ENCODE results near the gene MYO1E. TPM values are rescaled to one million over a fixed set of nuclear protein-coding genes. Genes with fewer than 3 reads are reported as not detected.

The MYO1E gene
- total and polyA plus RNA-seq, 2 of the 4 experiments (the other 2 are of a cell fraction), result 13.4 to 37.3 TPM

DNA sequence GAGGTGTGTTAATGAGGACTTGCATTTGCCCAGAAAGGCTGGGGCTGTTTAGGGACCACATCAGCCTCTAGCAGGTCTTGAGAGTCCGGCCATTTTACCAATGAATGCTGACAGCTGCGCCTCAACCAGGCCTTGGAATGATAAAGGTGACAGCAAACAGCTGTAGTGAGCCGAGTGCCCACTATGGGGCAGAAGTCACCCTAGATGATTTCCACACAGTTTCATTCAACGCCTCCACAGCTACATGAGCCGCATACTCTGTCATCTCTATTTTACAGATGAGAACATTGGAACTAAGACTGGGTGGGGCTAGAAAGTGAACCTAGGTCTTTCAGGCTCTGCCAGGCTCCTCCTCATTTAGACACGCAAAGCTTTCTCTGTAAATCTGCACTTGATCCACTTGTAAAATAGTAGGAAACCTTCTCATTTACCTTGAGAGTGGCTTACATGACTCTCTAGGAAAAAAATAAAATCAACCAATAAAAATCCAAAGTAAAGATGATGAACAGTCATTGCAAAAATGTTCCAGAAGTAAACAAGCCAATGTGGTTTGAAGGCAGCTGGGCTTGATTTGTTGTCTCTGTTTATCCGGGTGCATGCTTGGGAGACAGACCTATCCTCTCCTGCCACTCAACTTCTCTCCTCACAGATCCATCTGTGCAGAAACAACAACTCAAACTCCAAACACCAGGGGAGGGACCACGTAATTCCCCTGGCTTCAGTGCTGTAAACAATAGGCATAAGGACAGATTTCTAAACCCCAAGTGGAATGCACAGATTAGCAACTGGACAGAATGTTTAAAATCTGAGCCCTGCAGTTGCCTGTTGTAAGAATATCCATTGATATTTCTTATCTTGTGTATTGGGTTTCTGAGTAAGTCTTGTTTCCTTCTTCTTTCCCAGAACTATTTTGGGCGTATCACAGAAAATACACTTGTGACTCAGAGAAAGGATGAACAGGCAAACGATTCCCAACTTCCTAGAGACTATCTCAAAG is 197.5 kb downstream of the MYO1E start:
- H3K4me1 ChIP-seq (ENCODE audit: control insufficient read depth, insufficient read depth, low read length), result peaks cover 12% of the 10 kb centered on the region
- peaks cover 20% of the 10 kb centered on the region for H3K36me3 ChIP-seq (ENCODE audit: control insufficient read depth, insufficient read depth, low read length)
- peak overlapping the region; percentile 53; the same call in 1 of the 2 replicates for H3K14ac ChIP-seq (replicated peaks; ENCODE audit: low read depth, low read length)
- peak overlapping the region; percentile 47 for H2AK9ac ChIP-seq (replicated peaks; ENCODE audit: low read depth, low read length, poor library complexity)
- H2BK120ac ChIP-seq (ENCODE audit: low read depth, low read length), result peak overlapping the region; percentile 84
- H4K8ac ChIP-seq (ENCODE audit: low read depth in 2 of 2, low read length in 2 of 2), result peak overlapping the region in 1 of 2 experiments; percentile 83; a peak in 1 of 4 replicates
- no peaks in the 10 kb centered on the region for H3K9me3 ChIP-seq (ENCODE audit: control insufficient read depth, insufficient read depth, low read length)
- POLR2A ChIA-PET (ENCODE audit: unreplicated experiment), result no interaction called here
- BruUV-seq (replicated peaks), result no TSS peak
- ATAC-seq (ENCODE audit: low read depth), result peak; percentile 84
- peak overlapping the region; percentile 55; the same call in 2 of the 3 replicates for H2BK15ac ChIP-seq (ENCODE audit: low read depth, low read length)
- peak overlapping the region; percentile 83; the same call in 1 of the 2 replicates for H2AK5ac ChIP-seq (ENCODE audit: low read depth, low read length)
- intact Hi-C loops (cut with micrococcal nuclease) (loop anchor here (1.0 to 5.0 kb wide), 2 partner anchors 47 to 197 kb away; partner anchors contain the start of gene MYO1E), in situ Hi-C loops (cut with MboI; ENCODE audit: low sequenced_read_pairs) (loop anchor here (10.0 kb wide), 1 partner anchor 200 kb away; the partner anchor contains the start of gene MYO1E), dilution Hi-C loops (cut with HindIII; ENCODE audit: low sequenced_read_pairs, unreplicated experiment) (no loop called here)
- peak overlapping the region; percentile 59; the same call in 1 of the 2 replicates for H3K27ac ChIP-seq (ENCODE audit: insufficient read depth, low read length)
- H3K79me1 ChIP-seq (ENCODE audit: low read depth in 1 of 2, low read length in 2 of 2), result peaks cover 0 to 10% of the 10 kb centered on the region in 2 experiments; a peak in 1 of 4 replicates
- H3K9ac ChIP-seq (ENCODE audit: low read depth, low read length), result no peak overlapping the region
- H4K20me1 ChIP-seq (ENCODE audit: insufficient read depth, low read length), result peaks cover 11% of the 10 kb centered on the region
- H3K9me1 ChIP-seq (ENCODE audit: insufficient read depth, low read length), result peaks cover 4% of the 10 kb centered on the region
- CTCF ChIA-PET, result interaction anchor here (0.6 to 1.9 kb wide), 6 partner anchors 25 to 318 kb away, joined by 3 to 6 read pairs (median 3); no protein-coding TSS in a partner anchor
- H2BK20ac ChIP-seq (ENCODE audit: low read depth, low read length), result peak overlapping the region; percentile 67
- peak overlapping the region; percentile 43; the same call in 1 of the 2 replicates for H4K5ac ChIP-seq (ENCODE audit: low read depth, low read length)
- peak overlapping the region; percentile 84 for H2BK5ac ChIP-seq (ENCODE audit: low read depth, low read length, poor library complexity, severe bottlenecking)
- peak; percentile 87 for DNase-seq
- peak overlapping the region; percentile 10; the same call in 1 of the 2 replicates for H3K23ac ChIP-seq (ENCODE audit: low read depth, low read length)
- 0 out of 2 replicates have a peak overlapping the region, but pooled peaks have one; percentile 21 for H3K18ac ChIP-seq (ENCODE audit: low read depth, low read length)
- H3K4ac ChIP-seq (ENCODE audit: low read depth, low read length), result peak overlapping the region; percentile 74
- H3K4me3 ChIP-seq (ENCODE audit: insufficient read depth, low read depth, low read length), result no peak overlapping the region
- H2AFZ ChIP-seq (replicated peaks; ENCODE audit: low read length, poor library complexity), result peak overlapping the region; percentile 60
- WGBS, 2 experiments (ENCODE audit: extremely low coverage in 2 of 2, insufficient read length in 1 of 2), result no CpG with 5 or more reads among the region's 10 CpGs
- peak overlapping the region; percentile 51 for H4K91ac ChIP-seq (ENCODE audit: insufficient read depth, low read depth, low read length)
- H3K27me3 ChIP-seq (ENCODE audit: control insufficient read depth, insufficient read depth, low read length), result no peaks in the 10 kb centered on the region
- peak overlapping the region; percentile 47; the same call in 1 of the 2 replicates for H3K4me2 ChIP-seq (ENCODE audit: low read depth, low read length)
- peak overlapping the region; percentile 43; the same call in 1 of the 2 replicates for H3K56ac ChIP-seq (ENCODE audit: extremely low read depth, insufficient read depth, low read length)
- TF ChIP-seq RFX5 (IDR thresholded peaks at IDR 0.05; ENCODE audit: low read depth, low read length) (no peak), CEBPB (IDR thresholded peaks at IDR 0.05; ENCODE audit: low read depth, low read length) (0 out of 2 replicates have a peak, but pooled peaks have one; percentile 44), MAFK (IDR thresholded peaks at IDR 0.05; ENCODE audit: low read depth, low read length) (no peak), SMC3 (IDR thresholded peaks at IDR 0.05; ENCODE audit: low read depth, low read length) (peak; percentile 55), CHD1 (IDR thresholded peaks at IDR 0.05; ENCODE audit: low read depth, low read length) (no peak), RCOR1 (IDR thresholded peaks at IDR 0.05; ENCODE audit: insufficient replicate concordance, low read length) (peak; percentile 17), RAD21 (IDR thresholded peaks at IDR 0.05; ENCODE audit: low read length) (peak; percentile 59), BHLHE40 (IDR thresholded peaks at IDR 0.05; ENCODE audit: low read depth, low read length) (no peak; the same call in 1 of the 2 replicates), NFE2L2 (IDR thresholded peaks at IDR 0.05; ENCODE audit: low read depth, low read length) (no peak), MXI1 (IDR thresholded peaks at IDR 0.05; ENCODE audit: borderline replicate concordance, low read depth, low read length) (no peak; the same call in 1 of the 2 replicates), POLR2A (IDR thresholded peaks at IDR 0.05; ENCODE audit: low read depth, low read length) (no peak), MAZ (IDR thresholded peaks at IDR 0.05; ENCODE audit: borderline replicate concordance, low read depth, low read length) (peak; percentile 56; the same call in 1 of the 2 replicates)
- TF ChIP-seq, protein P1, sequence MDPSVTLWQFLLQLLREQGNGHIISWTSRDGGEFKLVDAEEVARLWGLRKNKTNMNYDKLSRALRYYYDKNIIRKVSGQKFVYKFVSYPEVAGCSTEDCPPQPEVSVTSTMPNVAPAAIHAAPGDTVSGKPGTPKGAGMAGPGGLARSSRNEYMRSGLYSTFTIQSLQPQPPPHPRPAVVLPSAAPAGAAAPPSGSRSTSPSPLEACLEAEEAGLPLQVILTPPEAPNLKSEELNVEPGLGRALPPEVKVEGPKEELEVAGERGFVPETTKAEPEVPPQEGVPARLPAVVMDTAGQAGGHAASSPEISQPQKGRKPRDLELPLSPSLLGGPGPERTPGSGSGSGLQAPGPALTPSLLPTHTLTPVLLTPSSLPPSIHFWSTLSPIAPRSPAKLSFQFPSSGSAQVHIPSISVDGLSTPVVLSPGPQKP (IDR thresholded peaks at IDR 0.05; ENCODE audit: borderline replicate concordance, low read depth, low read length), result no peak
- TF ChIP-seq, protein P2, sequence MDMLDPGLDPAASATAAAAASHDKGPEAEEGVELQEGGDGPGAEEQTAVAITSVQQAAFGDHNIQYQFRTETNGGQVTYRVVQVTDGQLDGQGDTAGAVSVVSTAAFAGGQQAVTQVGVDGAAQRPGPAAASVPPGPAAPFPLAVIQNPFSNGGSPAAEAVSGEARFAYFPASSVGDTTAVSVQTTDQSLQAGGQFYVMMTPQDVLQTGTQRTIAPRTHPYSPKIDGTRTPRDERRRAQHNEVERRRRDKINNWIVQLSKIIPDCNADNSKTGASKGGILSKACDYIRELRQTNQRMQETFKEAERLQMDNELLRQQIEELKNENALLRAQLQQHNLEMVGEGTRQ (IDR thresholded peaks at IDR 0.05; ENCODE audit: low read depth, low read length), result no peak

Measured in IMR-90 (cell line).